Hematopoietic multipotent progenitor cell treated with erythropoietin and hydrocortisone succinate and interleukin-3 and kit ligand, for 6 days (in vitro differentiated cells): ENCODE results near the gene KHDC4.

Experiments used
- DNase-seq: peaks from one replicate; pipeline ENCODE4 v3.0.0-alpha.2; 2015

Gene KHDC4

DNA sequence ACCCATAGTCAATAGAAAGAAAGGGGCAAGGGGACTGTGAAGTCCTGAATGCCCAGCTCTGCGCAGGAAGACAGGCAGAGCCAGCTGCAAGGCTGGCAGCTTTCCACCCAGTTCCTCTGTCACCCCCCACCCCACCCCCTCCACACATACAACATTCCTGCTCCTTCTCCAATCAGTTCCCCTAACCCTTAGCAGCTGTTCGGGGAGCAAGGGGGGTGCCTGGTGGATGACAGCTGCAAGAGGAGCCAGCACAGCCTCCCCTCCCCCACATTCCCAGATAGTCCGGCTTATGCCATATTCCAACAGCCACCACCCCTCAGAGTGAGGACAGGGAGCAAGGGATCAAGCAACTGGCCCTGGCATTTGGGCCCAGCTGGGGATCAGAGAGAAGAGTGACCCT, 34.5 kb upstream of the KHDC4 start:
- no peak for DNase-seq

GRCh38 chr1:155968051-155968400, 33.8 kb upstream of the KHDC4 start:
- DNase-seq: no peak

- DNase-seq: peak; percentile 51
These were observed 33.3 kb upstream of the KHDC4 start for GRCh38 chr1:155967341-155968050.

DNA sequence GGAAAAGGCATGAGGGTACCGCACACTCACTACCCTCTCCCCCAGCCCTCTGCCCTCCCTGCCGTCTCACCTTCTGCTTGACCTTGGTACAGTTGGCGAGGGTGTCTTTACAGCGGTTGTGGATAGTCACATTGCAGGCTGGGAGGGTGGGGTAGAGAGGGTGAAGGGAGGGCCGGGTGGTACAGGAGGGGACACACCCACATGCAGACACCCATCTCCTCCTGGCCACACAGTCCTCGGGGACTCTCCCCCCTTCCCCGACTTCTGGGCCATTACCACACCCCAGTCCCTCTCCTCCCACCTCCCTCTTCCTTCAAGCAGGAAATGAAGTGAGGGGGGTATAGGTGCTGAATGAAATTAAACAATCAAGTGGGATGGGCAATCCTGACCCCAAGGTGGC, 32.5 kb upstream of the KHDC4 start:
- peak; percentile 86 for DNase-seq

- DNase-seq: no peak
These were observed 31.9 kb upstream of the KHDC4 start for GRCh38 chr1:155966135-155966534.

GRCh38 chr1:155964193-155964592, 30.0 kb upstream of the KHDC4 start:
- DNase-seq: no peak

DNA sequence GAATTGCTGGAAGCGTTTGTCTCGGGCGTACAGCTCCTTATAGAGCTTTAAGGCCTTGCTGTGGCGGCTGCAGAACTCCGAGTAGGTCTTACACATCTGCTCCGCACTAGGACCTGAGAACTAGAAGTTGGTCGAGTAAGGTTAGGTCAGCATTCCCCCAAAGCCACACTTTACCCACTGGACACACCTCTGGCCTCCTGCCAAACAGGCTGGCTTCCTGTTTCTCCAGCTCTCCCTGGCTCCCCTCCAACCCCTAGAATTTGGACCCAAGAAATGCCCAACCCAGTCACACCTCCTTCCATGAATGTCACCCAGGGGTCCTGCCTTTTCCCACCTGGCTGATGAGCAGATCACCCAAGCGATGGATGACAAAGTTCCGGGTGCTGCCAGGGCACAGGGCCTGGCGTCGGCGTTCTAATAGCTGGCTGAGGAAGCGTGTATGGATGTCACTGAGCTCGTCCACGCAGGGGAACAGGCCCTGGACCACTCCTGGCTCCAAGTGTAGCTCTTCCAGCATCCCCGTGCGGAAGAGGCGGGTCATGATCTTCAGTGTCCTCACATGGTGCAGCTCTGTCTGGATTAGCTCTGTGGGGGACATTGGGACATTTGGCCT, 28.5 kb upstream of the KHDC4 start:
- no peak for DNase-seq

- peak; percentile 67 for DNase-seq
These were observed 27.7 kb upstream of the KHDC4 start for GRCh38 chr1:155961937-155962336.

- DNase-seq: no peak
These were observed 26.0 kb upstream of the KHDC4 start for GRCh38 chr1:155960081-155960745.

DNA sequence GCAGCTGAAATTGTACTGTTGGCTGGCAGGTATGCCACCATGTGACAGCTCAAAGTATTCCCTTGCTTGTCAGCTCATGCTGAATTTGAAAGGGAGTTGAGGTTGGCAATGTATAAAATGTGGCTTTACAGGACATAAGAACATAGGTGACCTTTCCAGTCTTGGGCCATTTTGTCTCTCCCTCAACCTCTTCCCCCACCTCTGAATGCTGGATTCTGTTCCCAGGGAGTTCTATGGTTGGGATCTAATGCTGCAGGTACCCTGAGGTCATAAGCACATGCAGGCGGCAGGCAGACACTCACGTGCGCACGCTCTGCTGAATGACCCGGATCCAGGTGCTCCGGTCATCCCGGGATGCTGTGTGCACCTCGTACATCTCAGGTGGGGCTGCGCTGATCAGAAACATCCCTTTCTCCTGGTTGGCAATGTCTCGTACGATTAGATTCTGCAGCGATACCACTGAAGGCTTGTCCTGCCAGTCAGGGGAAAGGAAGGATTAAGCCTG, 23.2 kb upstream of the KHDC4 start:
- no peak for DNase-seq

- DNase-seq: no peak
These were observed 20.4 kb upstream of the KHDC4 start for GRCh38 chr1:155954645-155955044.

- DNase-seq: no peak
These were observed 18.3 kb upstream of the KHDC4 start for GRCh38 chr1:155952505-155952890.

DNA sequence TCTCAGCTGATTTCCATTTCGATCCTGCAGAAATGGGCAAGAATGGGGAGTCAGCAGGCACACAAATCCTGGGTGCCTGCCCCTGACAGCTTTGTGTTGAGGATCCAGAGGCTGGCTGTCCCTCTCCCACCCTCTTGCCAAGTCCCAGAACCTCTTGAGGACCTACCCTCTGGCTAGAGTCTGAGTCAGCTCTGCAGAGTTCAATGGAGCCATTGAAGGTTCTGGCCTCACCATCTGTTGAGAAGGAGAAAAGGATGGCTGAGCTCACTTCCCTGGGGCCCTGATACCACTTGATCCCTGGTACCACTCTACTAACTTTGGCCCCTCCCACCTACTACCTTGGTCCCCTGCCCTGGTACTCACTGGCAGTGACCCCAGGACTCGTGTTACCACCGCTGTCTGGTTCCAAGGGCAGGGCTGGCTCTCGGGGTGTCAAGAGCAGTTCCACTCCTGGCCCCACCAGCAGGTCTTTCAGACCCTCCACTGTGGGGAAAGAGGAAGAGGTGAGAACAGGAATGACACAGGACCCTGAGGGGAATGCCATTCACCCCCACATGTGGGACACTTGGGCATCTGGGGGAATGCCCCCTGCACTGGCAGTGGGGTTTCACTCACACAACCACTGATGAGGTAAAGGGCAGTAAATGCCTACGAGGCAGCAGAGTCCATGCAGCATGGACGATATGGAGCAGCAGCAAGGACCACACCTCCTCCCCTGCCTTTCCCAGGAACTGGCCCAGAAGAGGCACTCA, 17.7 kb upstream of the KHDC4 start:
- no peak for DNase-seq

GRCh38 chr1:155950829-155951228, 16.6 kb upstream of the KHDC4 start:
- DNase-seq: no peak

DNA sequence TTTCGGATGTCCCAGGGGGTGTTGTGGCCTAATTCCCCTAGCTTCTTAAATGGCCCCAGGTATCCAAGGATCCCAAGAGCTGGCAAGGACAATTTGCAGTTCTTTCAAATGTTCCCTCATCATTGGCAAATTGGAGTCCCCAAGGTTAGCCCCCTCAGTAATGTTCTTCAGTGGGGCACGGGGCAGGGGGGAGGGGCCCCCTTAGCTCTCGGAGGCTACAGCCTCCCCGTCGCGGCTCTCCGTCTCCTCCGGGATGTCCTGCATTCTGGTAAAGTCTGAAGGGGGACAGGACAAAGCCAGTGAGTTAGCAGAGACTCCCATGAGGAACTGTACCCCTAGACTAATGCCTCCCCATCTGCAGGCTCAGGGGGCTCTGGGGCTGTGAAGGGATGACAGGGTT, 13.5 kb upstream of the KHDC4 start:
- DNase-seq: no peak

DNA sequence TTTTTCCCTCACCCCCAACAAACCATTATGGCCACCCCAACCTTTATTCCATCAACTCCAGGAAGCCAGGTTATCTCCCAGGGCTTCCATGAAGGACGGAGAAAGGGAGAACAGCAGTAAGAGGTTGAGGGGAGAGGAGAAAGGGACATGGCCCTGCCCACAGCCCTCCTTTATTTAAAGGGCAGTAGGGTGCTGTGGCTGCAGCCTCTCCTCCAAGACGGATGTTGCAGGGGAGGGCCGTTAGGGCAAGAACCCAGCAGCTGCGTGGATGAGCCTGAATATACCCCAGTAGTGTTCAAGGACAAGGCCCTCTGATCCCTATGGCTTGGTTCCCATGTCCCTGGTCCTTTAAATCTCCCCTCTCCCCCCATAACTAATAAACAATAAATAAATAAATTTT, 13.1 kb upstream of the KHDC4 start:
- DNase-seq: no peak

DNA sequence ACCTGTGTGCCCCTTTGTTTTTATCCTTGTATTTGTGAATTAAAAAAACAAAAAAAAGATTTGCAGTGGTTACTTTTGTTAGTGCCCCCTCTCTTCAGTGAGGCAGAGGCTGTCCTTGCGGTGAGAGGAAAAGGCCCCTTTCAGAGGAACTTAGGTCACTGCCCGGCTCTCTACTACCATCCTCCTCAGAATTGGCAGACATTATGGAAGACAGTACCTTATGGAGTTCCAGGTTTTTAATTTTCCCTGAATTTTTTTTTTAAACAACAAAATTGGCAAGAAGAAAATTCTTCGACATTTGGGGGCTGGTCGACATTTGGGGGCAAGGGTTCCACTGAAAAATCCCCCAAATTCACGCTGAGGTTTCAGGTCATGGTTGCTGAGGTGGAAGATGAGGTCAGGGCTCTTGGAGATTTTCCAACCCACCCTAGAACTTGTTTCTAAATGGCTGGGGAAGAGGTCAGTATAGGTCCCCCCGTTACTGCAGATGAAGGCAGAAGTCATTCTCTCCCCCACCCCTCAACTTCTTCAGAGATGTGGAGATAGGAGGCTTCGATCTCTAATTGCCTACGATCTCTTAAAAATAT, 12.5 kb upstream of the KHDC4 start:
- no peak for DNase-seq

GRCh38 chr1:155944444-155944799, 10.2 kb upstream of the KHDC4 start:
- DNase-seq: no peak

DNA sequence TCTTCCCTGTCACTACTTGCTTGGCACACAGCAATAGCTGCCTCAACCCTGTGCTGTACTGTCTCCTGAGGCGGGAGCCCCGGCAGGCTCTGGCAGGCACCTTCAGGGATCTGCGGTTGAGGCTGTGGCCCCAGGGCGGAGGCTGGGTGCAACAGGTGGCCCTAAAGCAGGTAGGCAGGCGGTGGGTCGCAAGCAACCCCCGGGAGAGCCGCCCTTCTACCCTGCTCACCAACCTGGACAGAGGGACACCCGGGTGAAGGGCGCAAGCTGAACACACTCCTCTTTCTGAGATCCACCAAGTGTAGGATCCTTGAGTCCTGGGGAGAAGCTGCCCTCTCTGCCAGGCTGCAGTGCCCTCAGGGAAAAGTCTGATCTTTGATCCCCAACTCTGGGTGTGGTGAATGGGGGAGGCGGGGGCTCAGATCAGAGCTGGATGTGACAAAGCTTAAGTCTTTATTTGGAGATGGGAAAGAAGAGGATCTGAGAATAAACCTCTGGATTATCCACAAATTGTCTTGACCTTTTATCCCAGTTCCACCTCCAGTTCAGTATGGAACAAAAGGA, 8.4 kb upstream of the KHDC4 start:
- no peak for DNase-seq

GRCh38 chr1:155941845-155942531, 7.8 kb upstream of the KHDC4 start:
- DNase-seq: no peak

- peak; percentile 70 for DNase-seq
These were observed 7.0 kb upstream of the KHDC4 start, which contains the start of gene RXFP4 for GRCh38 chr1:155940993-155941844. TSS of gene RXFP4 (plus strand) at chr1:155941638. CDS start at chr1:155941710, 72 bp downstream.
